Ramos (cell line): ENCODE measurements around the gene ZFP64.
"Not testable (repeated sequence)": the region's sequence is repeated elsewhere in the genome, so short reads cannot be mapped to it uniquely, and the experiment has no call there.

Source experiments
- in situ Hi-C: fragments of 300-500 bp; cut with MboI; formaldehyde crosslinking; loops from one replicate; pipeline ENCODE4 v1.14.3; 2022; ENCODE audit warnings: low sequenced_read_pairs; ENCODE audit not compliant: unreplicated experiment

The ZFP64 gene

GRCh38 chr20:52167232-52167840, 24.2 kb downstream of the ZFP64 start:
- in situ Hi-C loops = no loop called here

- in situ Hi-C loops = no loop called here
Observed at GRCh38 chr20:52166150-52166549, 25.4 kb downstream of the ZFP64 start.

- in situ Hi-C loops = no loop called here
Observed at GRCh38 chr20:52160621-52161204, 30.9 kb downstream of the ZFP64 start.

GRCh38 chr20:52160049-52160570, 31.5 kb downstream of the ZFP64 start:
- in situ Hi-C loops = no loop called here

- in situ Hi-C loops = no loop called here
Observed at GRCh38 chr20:52154575-52154974, 37.0 kb downstream of the ZFP64 start.

GRCh38 chr20:52153896-52154295, 37.7 kb downstream of the ZFP64 start:
- in situ Hi-C loops = no loop called here

- in situ Hi-C loops = no loop called here
Observed at GRCh38 chr20:52152921-52153320, 38.7 kb downstream of the ZFP64 start.

GRCh38 chr20:52152416-52152815, 39.2 kb downstream of the ZFP64 start:
- in situ Hi-C loops = no loop called here

- in situ Hi-C loops = no loop called here
Observed at GRCh38 chr20:52150440-52151258, 40.9 kb downstream of the ZFP64 start.

- in situ Hi-C loops = no loop called here
Observed at GRCh38 chr20:52145587-52145986, 46.0 kb downstream of the ZFP64 start.

GRCh38 chr20:52143277-52143676, 48.3 kb downstream of the ZFP64 start:
- in situ Hi-C loops = no loop called here

GRCh38 chr20:52142757-52143156, 48.8 kb downstream of the ZFP64 start:
- in situ Hi-C loops = no loop called here

- in situ Hi-C loops = no loop called here
Observed at GRCh38 chr20:52139986-52140385, 51.6 kb downstream of the ZFP64 start.

- in situ Hi-C loops = no loop called here
Observed at GRCh38 chr20:52137850-52138249, 53.7 kb downstream of the ZFP64 start.

GRCh38 chr20:52133714-52134113, 57.9 kb downstream of the ZFP64 start:
- in situ Hi-C loops = not testable (repeated sequence)

- in situ Hi-C loops = no loop called here
Observed at GRCh38 chr20:52132337-52132736, 59.2 kb downstream of the ZFP64 start.

GRCh38 chr20:52131048-52131643, 60.4 kb downstream of the ZFP64 start:
- in situ Hi-C loops = no loop called here

- in situ Hi-C loops = no loop called here
Observed at GRCh38 chr20:52130406-52130805, 61.2 kb downstream of the ZFP64 start.

GRCh38 chr20:52129611-52130010, 62.0 kb downstream of the ZFP64 start:
- in situ Hi-C loops = no loop called here

GRCh38 chr20:52127309-52127708, 64.3 kb downstream of the ZFP64 start:
- in situ Hi-C loops = no loop called here

GRCh38 chr20:52124821-52125220, 66.8 kb downstream of the ZFP64 start:
- in situ Hi-C loops = no loop called here
